ENCODE results near the gene SHANK2. TPM values are rescaled to one million over a fixed set of nuclear protein-coding genes. Genes with fewer than 3 reads are reported as not detected.

SHANK2 gene
- total RNA-seq, 1 experiment from 2014 or later = 0.86 TPM

GRCh38 chr11:71223081-71223405 is 29.3 kb downstream of the SHANK2 start:
- Mint-ChIP-seq H3K27ac (ENCODE audit: low read depth, unreplicated experiment) (no peak overlapping the region), H3K4me3 (ENCODE audit: unreplicated experiment) (no peak overlapping the region), H3K36me3 (ENCODE audit: insufficient read depth, unreplicated experiment) (no peaks in the 10 kb centered on the region), H3K4me1 (ENCODE audit: insufficient read depth, unreplicated experiment) (no peaks in the 10 kb centered on the region), H3K27me3 (ENCODE audit: insufficient read depth, unreplicated experiment) (no peaks in the 10 kb centered on the region), H3K9me3 (ENCODE audit: unreplicated experiment) (peaks cover 43% of the 10 kb centered on the region)
- BruUV-seq (replicated peaks) = no TSS peak
- TF ChIP-seq, protein P1, sequence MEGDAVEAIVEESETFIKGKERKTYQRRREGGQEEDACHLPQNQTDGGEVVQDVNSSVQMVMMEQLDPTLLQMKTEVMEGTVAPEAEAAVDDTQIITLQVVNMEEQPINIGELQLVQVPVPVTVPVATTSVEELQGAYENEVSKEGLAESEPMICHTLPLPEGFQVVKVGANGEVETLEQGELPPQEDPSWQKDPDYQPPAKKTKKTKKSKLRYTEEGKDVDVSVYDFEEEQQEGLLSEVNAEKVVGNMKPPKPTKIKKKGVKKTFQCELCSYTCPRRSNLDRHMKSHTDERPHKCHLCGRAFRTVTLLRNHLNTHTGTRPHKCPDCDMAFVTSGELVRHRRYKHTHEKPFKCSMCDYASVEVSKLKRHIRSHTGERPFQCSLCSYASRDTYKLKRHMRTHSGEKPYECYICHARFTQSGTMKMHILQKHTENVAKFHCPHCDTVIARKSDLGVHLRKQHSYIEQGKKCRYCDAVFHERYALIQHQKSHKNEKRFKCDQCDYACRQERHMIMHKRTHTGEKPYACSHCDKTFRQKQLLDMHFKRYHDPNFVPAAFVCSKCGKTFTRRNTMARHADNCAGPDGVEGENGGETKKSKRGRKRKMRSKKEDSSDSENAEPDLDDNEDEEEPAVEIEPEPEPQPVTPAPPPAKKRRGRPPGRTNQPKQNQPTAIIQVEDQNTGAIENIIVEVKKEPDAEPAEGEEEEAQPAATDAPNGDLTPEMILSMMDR (IDR thresholded peaks at IDR 0.05; ENCODE audit: unreplicated experiment) = no peak
- intact Hi-C loops (cut with micrococcal nuclease) = no loop called here
- ChIA-PET POLR2A (no interaction called here), CTCF (no interaction called here)
- DNase-seq (ENCODE audit: unreplicated experiment) = no peak

DNA sequence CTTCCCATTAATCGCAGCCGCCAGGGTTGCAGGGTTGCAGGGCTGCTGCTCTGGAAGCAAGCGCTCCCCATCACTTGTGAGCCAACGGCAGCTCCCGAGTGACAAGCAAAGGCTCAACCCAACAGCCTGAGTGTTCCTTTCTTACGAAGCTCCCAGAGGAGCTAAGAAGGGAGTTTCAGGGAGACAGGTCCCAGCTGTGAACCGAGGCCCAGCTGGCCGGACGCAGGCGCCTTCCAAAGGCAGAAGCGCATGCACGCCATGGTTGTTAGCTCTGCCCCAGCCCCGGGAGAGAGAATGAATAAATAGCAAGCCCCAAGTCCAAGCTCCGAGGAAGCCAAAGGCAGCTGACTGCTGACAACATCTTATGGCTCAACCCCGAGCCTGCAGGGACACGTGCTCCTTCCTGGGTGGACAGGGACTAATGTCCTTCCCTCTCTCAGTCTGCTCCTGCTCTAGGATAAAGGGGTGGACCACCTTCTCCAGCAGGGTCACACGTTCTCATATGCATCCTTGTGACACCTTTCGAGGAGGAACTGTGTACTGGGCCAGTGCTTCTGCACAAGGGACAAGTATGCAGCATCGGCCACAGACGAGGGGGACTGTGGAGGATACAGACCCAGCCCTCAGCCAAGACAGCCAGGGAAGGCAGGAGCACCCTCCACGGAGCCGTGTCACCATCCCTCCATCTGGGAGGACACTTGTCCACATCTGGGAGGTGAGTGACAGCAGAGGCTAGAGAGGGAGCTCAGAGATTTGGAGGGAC is 29.9 kb downstream of the SHANK2 start:
- H3K36me3 Mint-ChIP-seq (ENCODE audit: insufficient read depth, unreplicated experiment) = no peaks in the 10 kb centered on the region
- H3K27me3 Mint-ChIP-seq (ENCODE audit: insufficient read depth, unreplicated experiment) = no peaks in the 10 kb centered on the region
- no peak for DNase-seq (ENCODE audit: unreplicated experiment)
- no peaks in the 10 kb centered on the region for H3K4me1 Mint-ChIP-seq (ENCODE audit: insufficient read depth, unreplicated experiment)
- TF ChIP-seq, protein P1 (IDR thresholded peaks at IDR 0.05; ENCODE audit: unreplicated experiment) = no peak
- BruUV-seq (replicated peaks) = no TSS peak
- intact Hi-C loops (cut with micrococcal nuclease) = no loop called here
- H3K27ac Mint-ChIP-seq (ENCODE audit: low read depth, unreplicated experiment) = no peak overlapping the region
- H3K9me3 Mint-ChIP-seq (ENCODE audit: unreplicated experiment) = peaks cover 37% of the 10 kb centered on the region
- ChIA-PET POLR2A (no interaction called here), CTCF (no interaction called here)
- H3K4me3 Mint-ChIP-seq (ENCODE audit: unreplicated experiment) = no peak overlapping the region

DNA sequence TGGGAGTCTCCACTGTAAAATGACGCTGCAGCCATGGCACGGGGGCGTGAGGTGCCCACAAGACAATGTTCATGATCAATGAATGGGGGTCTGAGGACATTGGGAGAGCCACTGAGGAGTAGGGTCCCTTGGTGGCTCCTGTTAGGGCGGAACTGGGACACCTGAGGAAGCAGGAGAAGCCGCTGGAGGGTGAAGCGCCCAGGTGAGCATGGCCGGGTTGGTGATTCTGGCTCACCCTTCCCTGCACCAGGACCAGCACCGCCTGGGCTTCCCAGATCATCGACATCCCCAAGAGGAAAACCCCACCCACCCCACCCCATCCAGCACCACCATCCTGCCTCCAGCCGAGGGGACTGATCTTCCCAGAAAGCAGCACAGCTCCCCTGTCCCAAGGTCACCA is 30.6 kb downstream of the SHANK2 start:
- Mint-ChIP-seq H3K27me3 (ENCODE audit: insufficient read depth, unreplicated experiment) (no peaks in the 10 kb centered on the region), H3K4me3 (ENCODE audit: unreplicated experiment) (no peak overlapping the region), H3K9me3 (ENCODE audit: unreplicated experiment) (peaks cover 30% of the 10 kb centered on the region), H3K4me1 (ENCODE audit: insufficient read depth, unreplicated experiment) (no peaks in the 10 kb centered on the region), H3K36me3 (ENCODE audit: insufficient read depth, unreplicated experiment) (no peaks in the 10 kb centered on the region), H3K27ac (ENCODE audit: low read depth, unreplicated experiment) (no peak overlapping the region)
- no TSS peak for BruUV-seq (replicated peaks)
- TF ChIP-seq, protein P1 (IDR thresholded peaks at IDR 0.05; ENCODE audit: unreplicated experiment) = no peak
- ChIA-PET CTCF (no interaction called here), POLR2A (no interaction called here)
- DNase-seq (ENCODE audit: unreplicated experiment) = no peak
- intact Hi-C loops (cut with micrococcal nuclease) = no loop called here

DNA sequence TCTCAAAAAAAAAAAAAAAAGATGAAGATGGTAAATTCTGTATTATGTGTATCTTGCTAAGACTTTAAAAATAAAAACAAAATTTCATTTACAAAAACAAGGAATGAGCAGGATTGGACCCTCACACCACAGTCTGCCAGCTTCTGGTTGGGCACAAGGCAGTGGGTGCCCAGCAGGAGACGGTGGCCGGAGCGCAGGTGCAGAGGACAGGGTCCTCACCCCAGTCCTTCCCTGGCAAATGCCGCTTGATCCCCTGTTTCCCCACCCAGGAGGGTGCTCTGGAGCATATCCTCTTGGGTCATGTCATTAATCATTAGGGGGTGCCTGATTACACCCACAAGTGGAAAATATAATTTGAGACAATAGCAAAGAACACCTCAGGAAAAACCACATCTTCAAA is 31.2 kb downstream of the SHANK2 start:
- H3K4me1 Mint-ChIP-seq (ENCODE audit: insufficient read depth, unreplicated experiment) = no peaks in the 10 kb centered on the region
- CTCF ChIA-PET = no interaction called here
- POLR2A ChIA-PET = no interaction called here
- H3K27me3 Mint-ChIP-seq (ENCODE audit: insufficient read depth, unreplicated experiment) = no peaks in the 10 kb centered on the region
- H3K27ac Mint-ChIP-seq (ENCODE audit: low read depth, unreplicated experiment) = no peak overlapping the region
- no peak for DNase-seq (ENCODE audit: unreplicated experiment)
- intact Hi-C loops (cut with micrococcal nuclease) = no loop called here
- no TSS peak for BruUV-seq (replicated peaks)
- H3K9me3 Mint-ChIP-seq (ENCODE audit: unreplicated experiment) = peaks cover 26% of the 10 kb centered on the region
- no peaks in the 10 kb centered on the region for H3K36me3 Mint-ChIP-seq (ENCODE audit: insufficient read depth, unreplicated experiment)
- TF ChIP-seq, protein P1 (IDR thresholded peaks at IDR 0.05; ENCODE audit: unreplicated experiment) = no peak
- H3K4me3 Mint-ChIP-seq (ENCODE audit: unreplicated experiment) = no peak overlapping the region
